GM12801 (cell line): ENCODE measurements around the gene ADGRV1.

Experiments used
- TF ChIP-seq, protein P1 (sequence below): IDR thresholded peaks from one replicate; pipeline ENCODE4 v1.5.1; 2011; ENCODE audit warnings: control low read depth; ENCODE audit not compliant: insufficient read length; ENCODE audit errors: extremely low read depth

Gene ADGRV1

DNA sequence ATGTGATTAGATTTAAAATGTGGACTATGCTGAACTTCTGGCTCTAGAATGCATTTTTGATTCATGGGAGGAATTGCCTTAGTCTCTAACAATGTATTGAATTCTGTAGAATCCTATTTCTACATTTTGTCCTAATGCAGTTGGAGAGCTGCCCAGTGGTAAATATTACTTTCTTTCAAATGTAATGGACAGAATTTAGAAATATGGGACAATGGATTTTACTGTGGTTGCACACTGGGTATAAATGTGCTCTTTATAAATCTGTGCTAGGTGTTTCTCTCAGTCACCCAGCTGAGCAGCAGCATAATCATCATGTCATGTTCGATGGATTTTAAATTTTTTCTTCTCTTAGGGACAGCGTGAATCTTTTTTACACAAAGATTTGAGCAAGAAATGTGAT lies 141.7 kb downstream of the ADGRV1 start:
- TF ChIP-seq, protein P1, sequence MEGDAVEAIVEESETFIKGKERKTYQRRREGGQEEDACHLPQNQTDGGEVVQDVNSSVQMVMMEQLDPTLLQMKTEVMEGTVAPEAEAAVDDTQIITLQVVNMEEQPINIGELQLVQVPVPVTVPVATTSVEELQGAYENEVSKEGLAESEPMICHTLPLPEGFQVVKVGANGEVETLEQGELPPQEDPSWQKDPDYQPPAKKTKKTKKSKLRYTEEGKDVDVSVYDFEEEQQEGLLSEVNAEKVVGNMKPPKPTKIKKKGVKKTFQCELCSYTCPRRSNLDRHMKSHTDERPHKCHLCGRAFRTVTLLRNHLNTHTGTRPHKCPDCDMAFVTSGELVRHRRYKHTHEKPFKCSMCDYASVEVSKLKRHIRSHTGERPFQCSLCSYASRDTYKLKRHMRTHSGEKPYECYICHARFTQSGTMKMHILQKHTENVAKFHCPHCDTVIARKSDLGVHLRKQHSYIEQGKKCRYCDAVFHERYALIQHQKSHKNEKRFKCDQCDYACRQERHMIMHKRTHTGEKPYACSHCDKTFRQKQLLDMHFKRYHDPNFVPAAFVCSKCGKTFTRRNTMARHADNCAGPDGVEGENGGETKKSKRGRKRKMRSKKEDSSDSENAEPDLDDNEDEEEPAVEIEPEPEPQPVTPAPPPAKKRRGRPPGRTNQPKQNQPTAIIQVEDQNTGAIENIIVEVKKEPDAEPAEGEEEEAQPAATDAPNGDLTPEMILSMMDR = no peak

DNA sequence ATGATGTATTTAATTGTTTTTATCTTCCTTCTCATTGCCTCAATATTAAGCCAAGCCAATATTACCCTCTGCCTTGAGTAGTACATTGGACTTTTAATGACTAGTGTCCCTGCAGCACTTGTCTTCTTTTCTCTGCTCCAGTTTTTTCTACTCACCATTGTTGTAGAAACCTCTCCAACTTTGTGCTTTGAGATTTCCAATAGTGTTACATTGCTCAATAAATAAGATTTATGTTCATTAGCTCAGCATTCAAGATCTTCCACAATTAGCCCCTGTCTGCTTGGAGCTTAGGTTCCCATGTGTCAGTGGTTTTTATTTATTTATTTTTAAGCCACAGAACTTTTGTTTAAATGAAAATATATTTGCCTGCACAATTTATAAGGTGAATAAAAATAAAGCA lies 145.3 kb downstream of the ADGRV1 start:
- TF ChIP-seq, protein P1 = no peak

DNA sequence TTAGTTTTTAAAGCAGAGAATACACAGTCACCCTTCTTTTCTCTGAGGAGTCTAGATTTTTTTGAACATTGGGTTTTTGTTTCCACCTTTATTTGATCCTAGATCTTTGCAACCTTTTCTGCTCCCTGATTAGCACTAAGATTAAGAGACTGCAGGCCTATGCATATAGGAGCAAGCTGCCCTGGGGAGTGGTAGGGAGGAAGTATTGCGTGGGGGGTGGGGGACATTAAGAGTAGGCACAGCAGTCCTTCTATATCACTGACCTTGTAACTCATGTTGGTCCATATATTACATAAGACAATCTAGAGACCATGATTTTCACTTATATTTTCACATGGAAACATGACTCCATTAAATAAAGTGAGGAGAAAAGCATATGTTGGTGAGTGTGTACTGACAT lies 149.1 kb downstream of the ADGRV1 start:
- TF ChIP-seq, protein P1 = no peak

DNA sequence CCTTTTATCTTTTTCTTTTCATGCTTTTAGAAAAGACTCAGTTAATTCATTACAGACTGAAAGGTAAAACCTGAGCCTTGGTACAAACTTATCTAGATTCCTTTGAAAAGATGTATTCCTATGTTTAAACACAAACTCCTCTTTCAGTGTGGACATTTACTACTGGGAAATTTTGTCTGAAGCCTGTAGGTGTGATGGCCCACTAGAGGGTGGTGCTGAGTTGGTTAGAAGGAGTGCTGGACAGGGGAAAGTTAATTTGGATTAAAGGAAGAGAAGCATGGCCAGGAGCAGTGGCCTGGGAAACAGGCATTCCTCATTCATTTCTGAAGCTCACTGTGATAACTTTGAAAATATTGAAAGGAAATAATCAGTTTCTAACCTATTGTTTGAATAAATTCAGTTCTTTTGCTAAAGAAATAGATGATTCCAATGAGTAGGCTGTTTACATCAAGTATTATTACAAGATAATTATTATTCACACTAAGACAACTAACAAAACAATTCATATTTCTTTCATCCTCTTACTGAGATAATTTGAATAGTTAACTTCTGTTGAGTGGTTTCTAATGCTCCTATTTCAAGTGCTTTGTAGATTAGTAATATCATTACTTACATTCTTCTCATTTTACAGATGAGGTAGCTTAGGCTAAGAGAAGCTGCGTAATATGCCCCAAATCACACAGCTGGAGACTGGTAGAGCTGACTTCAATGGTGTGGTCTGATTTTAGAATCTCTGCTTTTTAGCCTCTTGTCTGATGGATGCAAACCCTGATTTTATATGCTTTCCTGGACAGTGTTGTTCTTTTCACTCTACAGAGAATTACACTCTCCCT lies 150.9 kb downstream of the ADGRV1 start:
- TF ChIP-seq, protein P1 = no peak

DNA sequence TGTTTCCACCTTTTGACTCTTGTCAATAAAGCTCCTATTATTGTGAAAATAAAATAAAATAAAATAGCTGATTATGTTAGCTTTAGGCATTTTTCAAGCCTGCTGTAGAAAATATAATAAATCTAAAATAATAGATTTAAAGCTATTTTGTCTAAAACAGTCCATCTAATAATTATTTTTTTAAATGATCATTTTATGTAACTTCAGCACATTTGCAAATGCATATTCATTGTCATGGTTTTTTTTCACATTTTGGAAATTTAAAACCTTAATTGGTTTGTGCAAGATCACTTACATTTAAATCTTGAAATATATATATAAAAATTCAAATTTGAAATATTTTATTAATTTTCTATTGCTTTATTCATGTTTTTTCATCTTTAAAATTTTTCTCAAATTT lies 159.8 kb downstream of the ADGRV1 start:
- TF ChIP-seq, protein P1 = no peak

DNA sequence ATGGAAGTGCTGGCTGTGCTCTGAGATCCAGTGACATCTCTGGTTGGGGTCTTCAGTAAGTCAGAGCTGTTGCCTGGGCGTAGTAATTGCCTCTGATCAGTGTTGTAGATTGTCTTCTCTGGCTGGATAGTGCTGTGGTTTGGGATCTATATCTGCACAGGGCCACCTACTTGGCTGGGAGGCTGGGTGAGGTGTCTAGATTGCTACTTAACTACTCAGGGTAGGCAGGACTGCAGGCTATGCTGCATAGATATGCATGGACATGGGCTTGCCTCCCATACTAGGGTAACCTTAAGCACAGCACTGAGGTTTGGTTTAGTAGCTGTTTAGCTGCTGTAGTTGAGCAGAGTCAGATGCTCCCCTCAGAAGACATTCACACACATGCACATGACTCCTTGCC lies 181.0 kb downstream of the ADGRV1 start:
- TF ChIP-seq, protein P1 = no peak

DNA sequence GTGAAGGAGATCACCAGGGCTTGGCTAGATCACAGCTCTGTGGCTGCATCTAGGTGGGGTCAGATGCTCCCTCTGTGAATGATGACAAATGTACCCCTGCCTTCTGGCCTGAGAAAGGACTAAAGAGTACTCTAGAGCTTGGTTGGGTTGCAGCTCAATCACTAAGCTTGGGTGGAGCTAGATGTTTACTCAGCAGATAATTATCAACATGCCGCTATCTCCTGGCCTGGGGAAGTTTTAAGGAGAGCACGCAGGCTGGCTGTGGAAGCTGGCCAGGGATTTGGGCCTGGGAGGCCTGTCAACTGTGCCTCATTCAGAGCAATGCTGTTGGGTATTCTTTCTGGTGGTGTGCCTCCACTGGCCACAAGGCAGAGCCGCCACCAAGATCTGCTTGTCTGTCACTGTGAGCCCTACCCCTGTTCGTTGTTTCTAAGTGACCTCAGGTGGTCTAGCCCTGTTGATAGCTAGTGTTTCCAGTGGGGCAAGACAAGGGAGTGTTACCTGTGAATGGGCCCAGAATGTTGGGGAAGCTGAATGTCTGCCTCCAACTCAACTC lies 181.7 kb downstream of the ADGRV1 start:
- TF ChIP-seq, protein P1 = no peak
